Retina (tissue), 1 donor: ENCODE results near the gene PRF1.
"Not testable (repeated sequence)": the region's sequence is repeated elsewhere in the genome, so short reads cannot be mapped to it uniquely, and the experiment has no call there.

ENCODE experiments used
- DNase-seq: peaks from one replicate; pipeline ENCODE4 v3.0.0-alpha.2; 2016

PRF1 gene

DNA sequence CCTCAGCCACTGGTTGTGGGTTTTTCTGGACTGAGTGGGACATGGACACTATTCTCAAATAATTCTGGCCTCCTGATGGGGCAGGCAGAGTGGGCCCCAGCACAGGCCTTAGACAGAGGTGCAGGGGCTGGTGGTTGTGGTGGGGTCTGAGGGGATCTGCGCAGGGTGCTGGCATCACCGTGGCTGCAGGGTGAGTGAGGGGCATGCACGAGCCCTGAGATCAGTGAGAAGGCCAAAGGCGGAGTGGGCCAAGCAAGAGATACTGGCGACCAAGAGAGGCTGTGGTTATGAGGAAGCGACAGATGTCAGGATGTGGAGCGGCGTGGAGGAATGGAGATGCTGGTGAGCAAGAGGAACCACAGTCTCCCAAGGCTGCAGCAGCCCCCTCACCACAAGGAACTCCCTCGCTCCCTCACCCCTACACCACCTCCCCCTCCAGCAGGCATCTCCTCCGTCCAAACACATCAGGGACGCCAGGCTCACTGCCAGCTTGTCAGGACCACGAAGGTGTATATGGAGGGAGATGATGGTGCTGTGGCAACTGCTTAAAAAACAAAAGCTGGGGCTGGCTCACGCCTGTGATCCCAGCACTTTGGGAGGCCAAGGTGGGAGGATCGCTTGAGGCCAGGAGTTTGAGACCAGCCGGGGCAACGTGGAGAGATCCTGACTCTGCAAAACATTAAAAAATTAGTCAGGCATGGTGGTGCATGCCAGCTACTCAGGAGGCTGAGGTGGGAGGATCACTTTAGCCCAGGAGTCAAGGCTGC lies 9.6 kb downstream of the PRF1 start:
- no peak for DNase-seq

DNA sequence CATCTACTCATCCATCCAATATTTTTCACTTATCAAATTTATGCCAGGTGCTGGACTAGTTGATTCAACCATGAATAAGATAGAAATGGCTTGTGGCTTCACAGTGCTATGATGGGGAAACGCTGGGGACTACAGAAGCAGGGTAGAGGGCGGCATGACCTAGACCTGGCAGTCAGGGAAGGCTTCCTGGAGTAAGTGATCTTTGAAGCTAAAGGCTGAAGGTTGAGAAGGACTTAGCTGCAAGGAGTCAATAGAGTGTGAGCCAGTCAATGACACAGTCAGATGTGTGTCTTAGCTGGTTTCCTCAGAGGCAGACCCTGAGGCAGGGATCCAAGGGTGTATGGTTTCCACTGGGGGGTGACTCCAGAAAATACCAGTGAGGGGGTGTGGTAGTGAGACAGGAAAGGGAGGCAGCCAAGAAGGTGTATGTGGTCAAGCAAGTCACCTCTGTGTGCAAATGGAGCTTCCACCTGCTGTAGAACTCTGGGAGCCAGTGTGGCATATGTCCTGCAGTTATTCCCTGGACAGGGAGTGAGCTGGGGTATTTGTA lies 10.3 kb downstream of the PRF1 start:
- no peak for DNase-seq

- DNase-seq = no peak
Measured at GRCh38 chr10:70590655-70591416, 11.7 kb downstream of the PRF1 start.

DNA sequence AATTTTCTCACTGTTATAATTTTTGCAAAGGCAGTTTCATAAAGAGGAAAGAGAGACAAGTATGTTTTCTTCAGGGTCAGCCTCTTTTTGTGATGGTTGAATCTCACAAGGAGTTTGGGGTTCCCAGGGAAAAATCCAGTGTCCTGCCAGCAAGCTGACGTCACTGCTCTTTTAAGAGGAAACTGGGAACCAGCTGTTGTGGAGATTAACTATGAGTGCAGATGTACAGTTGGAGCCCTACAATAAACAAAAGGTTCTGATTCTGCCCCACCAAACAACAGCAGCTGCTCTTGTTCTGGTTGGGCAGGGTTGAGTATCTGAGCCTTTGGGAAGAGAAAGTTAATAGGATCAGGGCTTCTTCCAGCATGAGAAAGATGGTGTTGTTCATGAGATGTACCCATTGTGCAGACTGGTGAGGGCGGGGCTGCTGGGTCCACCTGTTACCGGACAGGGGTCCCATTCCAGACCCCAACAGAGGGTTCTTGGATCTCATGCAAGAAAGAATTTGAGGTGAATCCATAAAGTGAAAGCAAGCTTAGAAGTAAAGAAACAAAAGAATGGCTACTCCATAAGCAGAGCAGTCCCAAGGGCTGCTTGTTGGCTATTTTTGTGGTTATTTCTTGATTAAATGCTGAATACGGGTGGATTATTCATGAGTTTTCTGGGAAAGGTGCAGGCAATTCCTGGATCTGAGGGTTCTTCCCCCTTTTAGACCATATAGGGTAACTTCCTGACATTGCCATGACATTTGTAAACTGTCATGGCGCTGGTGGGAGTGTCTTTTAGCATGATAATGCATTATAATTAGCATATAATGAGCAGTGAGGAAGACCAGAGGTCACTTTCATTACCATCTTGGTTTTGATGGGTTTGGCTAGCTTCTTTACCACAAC lies 12.5 kb downstream of the PRF1 start:
- no peak for DNase-seq

DNA sequence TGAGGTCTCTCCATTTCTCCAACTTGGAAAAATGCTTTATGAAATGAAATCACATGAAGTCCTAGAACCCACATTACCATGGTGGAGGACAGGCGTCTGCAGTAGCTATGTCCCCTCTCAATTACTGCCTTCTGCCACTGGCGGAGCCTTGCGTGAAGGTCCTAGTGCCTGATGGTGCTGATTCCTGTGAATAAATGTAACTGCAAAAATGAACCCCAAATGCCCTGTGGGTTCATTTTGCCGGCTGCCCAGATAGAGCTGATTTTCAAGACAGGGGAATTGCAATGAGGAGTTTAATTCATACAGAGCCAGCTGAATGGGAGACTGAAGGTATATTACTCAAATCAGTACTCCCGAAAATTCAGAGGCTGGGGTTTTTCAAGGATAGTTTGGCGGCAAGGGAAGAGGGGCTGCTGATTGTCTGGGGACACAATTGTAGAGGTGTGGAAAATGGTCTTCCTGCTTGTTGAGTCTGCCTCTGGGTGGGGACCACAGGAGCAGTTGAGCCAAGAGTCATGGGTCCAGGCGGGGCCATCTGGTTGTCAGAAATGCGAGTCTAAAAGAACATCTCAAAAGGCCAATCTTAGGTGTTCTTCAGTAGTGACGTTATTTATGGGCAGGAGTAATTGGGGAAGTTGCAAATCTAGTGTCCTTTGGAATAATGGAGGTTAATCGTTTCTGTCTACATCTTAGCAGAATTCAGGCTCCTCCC lies 13.5 kb downstream of the PRF1 start:
- no peak for DNase-seq

- DNase-seq = no peak
Measured at GRCh38 chr10:70588255-70588654, 14.3 kb downstream of the PRF1 start.

DNA sequence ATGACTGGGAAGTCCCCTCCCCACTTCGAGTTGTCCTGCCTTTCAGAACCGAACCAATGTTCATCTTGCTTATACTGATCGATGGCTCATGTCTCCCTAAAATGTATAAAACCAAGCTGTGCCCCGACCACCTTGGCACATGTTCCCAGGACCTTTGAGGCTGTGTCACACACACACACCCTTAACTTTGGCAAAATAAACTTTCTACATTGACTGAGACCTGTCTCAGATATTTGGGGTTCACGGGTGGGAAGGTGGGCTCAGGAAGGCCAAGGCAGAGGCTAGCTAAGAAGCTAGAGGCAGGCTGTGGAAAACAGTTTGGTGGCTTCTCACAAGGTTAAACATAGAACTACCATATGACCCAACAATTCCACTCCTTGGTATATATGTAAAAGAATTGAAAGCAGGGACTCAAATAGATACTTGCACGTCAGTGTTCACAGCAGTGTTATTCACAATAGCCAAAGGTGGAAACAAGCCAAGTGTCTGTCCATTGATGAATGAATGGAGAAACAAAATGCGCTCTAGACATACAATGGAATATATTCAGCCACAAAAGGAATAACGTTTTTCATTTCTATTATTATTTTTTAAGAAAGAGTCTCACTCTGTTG lies 15.4 kb downstream of the PRF1 start:
- DNase-seq = no peak

GRCh38 chr10:70586348-70586930 lies 16.1 kb downstream of the PRF1 start:
- DNase-seq = no peak

- no peak for DNase-seq
Measured at GRCh38 chr10:70585578-70586169, 16.9 kb downstream of the PRF1 start.

- DNase-seq = peak; percentile 69
Measured at GRCh38 chr10:70584909-70585544, 17.5 kb downstream of the PRF1 start.

DNA sequence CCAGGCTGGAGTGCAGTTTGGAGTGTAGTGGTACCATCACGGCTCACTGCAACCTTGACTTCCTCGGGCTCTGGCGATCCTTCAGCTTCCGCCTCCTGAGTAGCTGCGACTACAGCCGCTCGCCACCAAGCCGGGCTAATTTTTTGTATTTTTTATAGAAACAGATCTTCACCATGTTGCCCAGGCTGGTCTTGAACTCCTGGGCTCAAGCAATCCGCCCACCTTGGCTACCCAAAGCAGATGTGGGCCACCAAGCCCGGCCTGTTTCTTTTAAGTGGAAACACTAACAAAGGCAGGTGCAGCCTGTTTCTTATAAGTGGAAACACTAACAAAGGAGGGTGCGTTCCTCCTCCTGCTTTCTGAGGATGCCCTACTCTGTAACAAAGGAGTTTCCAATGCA lies 18.2 kb downstream of the PRF1 start:
- no peak for DNase-seq

GRCh38 chr10:70583669-70584037 lies 18.9 kb downstream of the PRF1 start:
- no peak for DNase-seq

GRCh38 chr10:70582793-70583668 lies 19.5 kb downstream of the PRF1 start:
- DNase-seq = no peak

DNA sequence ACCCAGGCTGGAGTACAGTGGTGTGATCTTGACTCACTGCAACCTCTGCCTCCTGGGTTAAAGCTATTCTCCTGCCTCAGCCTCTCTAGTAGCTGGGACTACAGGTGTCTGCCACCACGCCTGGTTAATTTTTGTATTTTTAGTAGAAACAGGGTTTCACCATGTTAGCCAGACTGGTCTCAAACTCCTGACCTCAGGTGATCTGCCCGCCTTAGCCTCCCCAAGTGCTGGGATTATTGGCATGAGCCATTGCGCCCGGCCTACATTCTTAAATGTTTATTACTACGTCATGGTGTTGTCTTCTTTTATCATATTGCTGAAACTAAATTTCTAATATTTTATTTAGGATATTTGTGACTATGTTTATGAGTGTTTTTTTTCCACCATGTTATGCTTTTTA lies 21.4 kb downstream of the PRF1 start:
- not testable (repeated sequence) for DNase-seq

GRCh38 chr10:70579234-70580002 lies 23.1 kb downstream of the PRF1 start:
- no peak for DNase-seq

DNA sequence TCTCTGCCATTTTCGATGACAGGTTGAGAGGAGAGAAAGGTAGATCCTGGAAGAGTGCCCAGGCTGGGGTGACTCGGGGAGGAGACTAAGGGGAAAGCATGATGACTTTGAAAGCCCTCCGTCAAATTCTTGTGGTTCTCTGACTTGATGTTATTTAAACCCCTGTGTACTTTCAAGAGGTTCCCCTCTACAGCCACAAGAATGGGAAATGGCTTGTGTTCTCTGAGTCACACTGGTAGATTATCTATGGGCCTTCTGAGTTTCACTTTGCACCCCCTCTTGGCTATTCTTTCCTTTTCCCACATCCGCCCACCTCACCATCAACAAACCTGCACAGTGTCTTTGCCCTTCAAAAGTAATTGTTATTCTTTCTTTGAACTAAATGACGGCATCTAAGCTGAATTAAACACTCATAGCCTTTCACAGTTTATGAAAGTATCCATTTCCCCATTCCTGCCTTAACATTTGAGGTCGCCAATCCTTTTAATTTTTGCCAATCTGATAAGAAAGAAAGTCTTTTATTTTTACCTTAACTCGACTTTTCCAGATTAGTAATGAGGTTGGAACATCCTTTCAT lies 24.1 kb downstream of the PRF1 start:
- DNase-seq = no peak

DNA sequence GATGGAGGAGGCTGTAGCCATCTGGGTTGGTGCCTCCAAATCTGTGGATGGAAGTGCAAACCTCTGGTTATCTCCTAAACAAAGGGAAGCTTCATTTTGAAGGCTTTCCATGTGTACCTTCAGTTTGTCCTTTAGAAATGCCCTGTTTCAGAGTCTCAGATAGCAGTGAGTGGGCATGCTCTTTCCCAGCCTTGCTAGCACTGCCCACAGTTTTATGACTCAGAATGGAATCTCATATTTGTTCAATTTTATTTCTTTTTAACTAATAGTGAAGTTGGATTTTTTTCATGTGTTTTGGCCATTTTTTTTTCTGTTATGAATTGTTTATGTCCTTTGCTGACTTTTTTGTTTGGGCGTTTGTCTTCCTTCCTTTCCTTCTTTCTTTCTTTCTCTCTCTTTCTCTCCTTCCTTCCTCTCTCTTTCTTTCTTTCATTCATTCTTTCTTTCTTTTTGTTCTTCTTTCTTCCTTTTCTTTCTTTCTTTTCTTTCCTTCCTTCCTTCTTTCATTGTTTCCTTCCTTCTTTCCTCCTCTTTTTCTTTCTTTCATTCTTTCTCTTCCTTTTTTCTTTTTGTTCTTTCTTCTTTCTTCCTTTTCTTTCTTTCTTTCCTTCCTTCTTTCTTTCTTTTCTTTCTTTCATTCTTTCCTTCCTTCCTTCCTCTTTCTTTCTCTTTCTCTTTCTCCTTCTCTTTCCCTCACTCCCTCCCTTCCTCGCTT lies 25.6 kb downstream of the PRF1 start:
- no peak for DNase-seq
